ENCODE results near the gene SYS1.
A peak's percentile ranks its signal among the peaks of the same experiment; 100 is the strongest.

- TF ChIP-seq FOS (IDR thresholded peaks at IDR 0.05; ENCODE audit: borderline replicate concordance, insufficient read depth, low read length) (no peak), CTCF (IDR thresholded peaks at IDR 0.05; ENCODE audit: extremely low read depth in 1 of 2, insufficient read depth in 1 of 2, low read depth in 1 of 2, low read length in 2 of 2) (no peak), GATA2 (IDR thresholded peaks at IDR 0.05; ENCODE audit: insufficient read depth, insufficient read length, low read depth, low read length) (peak; percentile 45), POLR2A (IDR thresholded peaks at IDR 0.05; ENCODE audit: low read depth, low read length) (no peak), EZH2 (IDR thresholded peaks at IDR 0.05; ENCODE audit: borderline replicate concordance, low read depth, low read length, severe bottlenecking) (no peak)
Observed at GRCh38 chr20:45358282-45359068, 4.5 kb upstream of the SYS1 start.
